ENCODE results near the gene ZDHHC11B.

Gene ZDHHC11B

GRCh38 chr5:665956-666711 lies 118.4 kb downstream of the ZDHHC11B start:
- H3K9me3 Mint-ChIP-seq, result no peaks in the 10 kb centered on the region
- no peak overlapping the region for H3K4me3 Mint-ChIP-seq
- no peaks in the 10 kb centered on the region for H3K4me1 Mint-ChIP-seq
- H3K27ac Mint-ChIP-seq, result no peak overlapping the region
- no peak for TF ChIP-seq CTCF (IDR thresholded peaks at IDR 0.05; ENCODE audit: unreplicated experiment in 3 of 3)
- no peaks in the 10 kb centered on the region for H3K27me3 Mint-ChIP-seq (ENCODE audit: low read depth)
- peaks cover 26% of the 10 kb centered on the region for H3K36me3 Mint-ChIP-seq (ENCODE audit: low read depth)

- Mint-ChIP-seq H3K4me1 (no peaks in the 10 kb centered on the region), H3K9me3 (no peaks in the 10 kb centered on the region), H3K4me3 (no peak overlapping the region), H3K27me3 (ENCODE audit: low read depth) (no peaks in the 10 kb centered on the region), H3K36me3 (ENCODE audit: low read depth) (peaks cover 31% of the 10 kb centered on the region), H3K27ac (no peak overlapping the region)
- no peak for TF ChIP-seq CTCF (IDR thresholded peaks at IDR 0.05; ENCODE audit: unreplicated experiment in 3 of 3)
Measured at GRCh38 chr5:665541-665955, 119.0 kb downstream of the ZDHHC11B start.

- no peak overlapping the region for H3K27ac Mint-ChIP-seq
- H3K9me3 Mint-ChIP-seq, result no peaks in the 10 kb centered on the region
- H3K27me3 Mint-ChIP-seq (ENCODE audit: low read depth), result no peaks in the 10 kb centered on the region
- no peak for TF ChIP-seq CTCF (IDR thresholded peaks at IDR 0.05; ENCODE audit: unreplicated experiment in 3 of 3)
- H3K4me3 Mint-ChIP-seq, result no peak overlapping the region
- H3K36me3 Mint-ChIP-seq (ENCODE audit: low read depth), result peaks cover 37% of the 10 kb centered on the region
- H3K4me1 Mint-ChIP-seq, result no peaks in the 10 kb centered on the region
Measured at GRCh38 chr5:664994-665360, 119.6 kb downstream of the ZDHHC11B start.

- Mint-ChIP-seq H3K4me3 (no peak overlapping the region), H3K27ac (no peak overlapping the region), H3K9me3 (no peaks in the 10 kb centered on the region), H3K27me3 (ENCODE audit: low read depth) (no peaks in the 10 kb centered on the region), H3K36me3 (ENCODE audit: low read depth) (peaks cover 42% of the 10 kb centered on the region), H3K4me1 (no peaks in the 10 kb centered on the region)
- no peak for TF ChIP-seq CTCF (IDR thresholded peaks at IDR 0.05; ENCODE audit: unreplicated experiment in 3 of 3)
Measured at GRCh38 chr5:664343-664993, 120.1 kb downstream of the ZDHHC11B start.

- no peak for TF ChIP-seq CTCF (IDR thresholded peaks at IDR 0.05; ENCODE audit: unreplicated experiment in 3 of 3)
- Mint-ChIP-seq H3K4me3 (no peak overlapping the region), H3K27me3 (ENCODE audit: low read depth) (no peaks in the 10 kb centered on the region), H3K27ac (no peak overlapping the region), H3K36me3 (ENCODE audit: low read depth) (peaks cover 50% of the 10 kb centered on the region), H3K9me3 (peaks cover 2% of the 10 kb centered on the region), H3K4me1 (no peaks in the 10 kb centered on the region)
Measured at GRCh38 chr5:663436-664342, 120.8 kb downstream of the ZDHHC11B start.
